Measurements from ENCODE around the gene DOCK2.

DNA sequence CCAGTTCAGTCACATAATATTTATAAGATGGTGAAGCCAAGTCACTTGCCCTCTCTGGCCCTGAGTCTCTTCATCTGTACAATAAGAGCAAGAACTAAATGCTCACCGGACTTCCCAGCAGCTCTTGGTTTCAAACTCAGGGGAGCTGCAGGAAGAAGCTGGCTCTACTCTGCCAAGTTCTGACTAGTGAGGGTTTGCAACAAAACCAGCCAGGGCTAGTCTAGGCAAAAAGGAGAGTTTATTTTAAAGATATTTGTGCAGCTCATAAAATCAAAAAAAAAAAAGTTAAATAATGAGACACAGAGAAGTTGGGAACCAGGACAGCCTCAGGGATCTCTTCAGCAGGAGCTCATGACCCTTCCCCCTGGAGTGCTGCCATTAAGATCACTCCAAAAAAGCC, 107.3 kb downstream of the DOCK2 start:
- TF ChIP-seq, protein P1, sequence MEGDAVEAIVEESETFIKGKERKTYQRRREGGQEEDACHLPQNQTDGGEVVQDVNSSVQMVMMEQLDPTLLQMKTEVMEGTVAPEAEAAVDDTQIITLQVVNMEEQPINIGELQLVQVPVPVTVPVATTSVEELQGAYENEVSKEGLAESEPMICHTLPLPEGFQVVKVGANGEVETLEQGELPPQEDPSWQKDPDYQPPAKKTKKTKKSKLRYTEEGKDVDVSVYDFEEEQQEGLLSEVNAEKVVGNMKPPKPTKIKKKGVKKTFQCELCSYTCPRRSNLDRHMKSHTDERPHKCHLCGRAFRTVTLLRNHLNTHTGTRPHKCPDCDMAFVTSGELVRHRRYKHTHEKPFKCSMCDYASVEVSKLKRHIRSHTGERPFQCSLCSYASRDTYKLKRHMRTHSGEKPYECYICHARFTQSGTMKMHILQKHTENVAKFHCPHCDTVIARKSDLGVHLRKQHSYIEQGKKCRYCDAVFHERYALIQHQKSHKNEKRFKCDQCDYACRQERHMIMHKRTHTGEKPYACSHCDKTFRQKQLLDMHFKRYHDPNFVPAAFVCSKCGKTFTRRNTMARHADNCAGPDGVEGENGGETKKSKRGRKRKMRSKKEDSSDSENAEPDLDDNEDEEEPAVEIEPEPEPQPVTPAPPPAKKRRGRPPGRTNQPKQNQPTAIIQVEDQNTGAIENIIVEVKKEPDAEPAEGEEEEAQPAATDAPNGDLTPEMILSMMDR (conservative IDR thresholded peaks at IDR 0.05; ENCODE audit: low read length), result no peak
- TF ChIP-seq EZH2phosphoT487 (IDR thresholded peaks at IDR 0.05; ENCODE audit: borderline replicate concordance, low read depth, low read length), result no peak

Measured in OCI-LY7 (cell line).